GM21515 (cell line): ENCODE measurements around the gene POLR2M.

ENCODE experiments used
- ATAC-seq: cut with Tn5 transposase; IDR thresholded peaks from one replicate; pipeline ENCODE4 v1.9.1; 2021; ENCODE audit not compliant: unreplicated experiment

The POLR2M gene

GRCh38 chr15:57738734-57739237 lies 32.3 kb downstream of the POLR2M start:
- no peak for ATAC-seq

- ATAC-seq: no peak
These were observed 33.5 kb downstream of the POLR2M start for GRCh38 chr15:57740048-57740447.

GRCh38 chr15:57741089-57741488 lies 34.6 kb downstream of the POLR2M start:
- ATAC-seq: no peak

- ATAC-seq: no peak
These were observed 36.9 kb downstream of the POLR2M start for GRCh38 chr15:57743424-57743823.

GRCh38 chr15:57746786-57747185 lies 40.3 kb downstream of the POLR2M start:
- ATAC-seq: no peak

GRCh38 chr15:57747206-57747896 lies 40.8 kb downstream of the POLR2M start:
- ATAC-seq: no peak

GRCh38 chr15:57751177-57751800 lies 44.8 kb downstream of the POLR2M start:
- no peak for ATAC-seq

- no peak for ATAC-seq
These were observed 45.9 kb downstream of the POLR2M start for GRCh38 chr15:57752436-57752835.

- ATAC-seq: no peak
These were observed 46.3 kb downstream of the POLR2M start for GRCh38 chr15:57752840-57753239.

GRCh38 chr15:57756466-57756865 lies 50.0 kb downstream of the POLR2M start:
- ATAC-seq: no peak

- no peak for ATAC-seq
These were observed 52.0 kb downstream of the POLR2M start for GRCh38 chr15:57758560-57758959.

GRCh38 chr15:57761562-57761961 lies 55.0 kb downstream of the POLR2M start:
- ATAC-seq: no peak

- ATAC-seq: no peak
These were observed 55.8 kb downstream of the POLR2M start for GRCh38 chr15:57762302-57762701.

GRCh38 chr15:57763176-57763964 lies 56.9 kb downstream of the POLR2M start:
- ATAC-seq: no peak
